ENCODE results near the gene POMZP3.
"Not testable (repeated sequence)": the region's sequence is repeated elsewhere in the genome, so short reads cannot be mapped to it uniquely, and the experiment has no call there.

DNA sequence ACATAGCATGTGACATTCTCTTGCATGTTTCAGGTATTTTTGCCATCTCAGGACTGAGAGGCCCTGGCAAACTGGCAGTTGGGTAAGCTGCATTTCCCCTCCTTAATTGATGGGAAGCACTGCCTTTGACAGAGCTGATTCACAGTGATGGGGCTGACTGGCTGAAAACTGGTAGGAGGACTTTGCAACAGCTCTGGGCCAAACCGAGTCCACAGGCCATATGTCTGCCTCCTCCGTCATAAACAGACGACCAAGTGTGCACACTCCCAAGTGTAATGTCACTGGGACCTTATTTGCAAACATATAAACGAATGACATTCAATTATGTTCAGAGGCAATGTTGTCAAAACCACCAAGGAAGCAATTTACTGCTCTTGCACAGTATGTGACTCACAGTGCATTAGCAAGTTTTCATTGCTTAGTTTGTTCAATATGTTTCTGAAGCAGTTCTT lies 56.7 kb downstream of the POMZP3 start:
- not testable (repeated sequence) for TF ChIP-seq CTCF (IDR thresholded peaks at IDR 0.05; ENCODE audit: low read depth, low read length); EZH2phosphoT487 (IDR thresholded peaks at IDR 0.05; ENCODE audit: low read depth)

Measured in OCI-LY3 (cell line).